Endothelial cell of umbilical vein (primary cell): ENCODE data around the gene TMEM135. TPM values are rescaled to one million over a fixed set of nuclear protein-coding genes. Genes with fewer than 3 reads are reported as not detected.

Experiments
- BruUV-seq: library from RNA; stranded (reverse); fragments of 400-500 nt; replicated peaks from 2 replicates; lab custom pipeline; 2021; lab: Mats Ljungman, UMichigan
- CTCF ChIA-PET: fragments of 300-600, 350-600 bp; sonication (Branson Sonifier 250); formaldehyde crosslinking; loops from one replicate; lab custom pipeline; 2021; ENCODE audit warnings: antibody characterized with exemption, inconsistent platforms; lab: Charles Lee
- POLR2A ChIA-PET: fragments of 300-600, 350-600 bp; sonication (Branson Sonifier 250); formaldehyde crosslinking; loops from one replicate; lab custom pipeline; 2021; ENCODE audit warnings: antibody characterized with exemption, inconsistent platforms; lab: Charles Lee
- DNase-seq: peaks from one replicate; pipeline ENCODE4 v3.0.0-alpha.2; 2011; ENCODE audit warnings: low read depth, low spot score
- FAIRE-seq: peaks from 2 replicates; lab custom pipeline; 2011; peaks lifted over from hg19 to GRCh38; lab: Jason Lieb, UNC
- H2AFZ ChIP-seq: 2 replicates; pipeline ENCODE4 v1.6.0; 2012; ENCODE audit warnings: low read depth, low read length, control low read depth, inconsistent platforms
- H3K27ac ChIP-seq: 2 replicates; pipeline ENCODE4 v1.5.1; 2011; ENCODE audit warnings: low read depth, mild to moderate bottlenecking, control low read depth, low read length, moderate library complexity; ENCODE audit not compliant: insufficient read depth
- H3K27me3 ChIP-seq, 2 experiments: 2 replicates each; pipeline versions ENCODE4 v1.6.0 to v1.6.1; 2011; ENCODE audit warnings: low read length in 2 of 2, mixed read lengths in 1 of 2; ENCODE audit not compliant: control insufficient read depth in 2 of 2, insufficient read depth in 2 of 2
- H3K36me3 ChIP-seq, 2 experiments: 2 replicates in 1 of 2; 3 replicates in 1 of 2; pipeline ENCODE4 v1.5.1; 2011; ENCODE audit warnings: low read length in 2 of 2, mild to moderate bottlenecking in 1 of 2, moderate library complexity in 1 of 2; ENCODE audit not compliant: control insufficient read depth in 2 of 2, insufficient read depth in 2 of 2; ENCODE audit errors: extremely low read depth in 1 of 2
- H3K4me1 ChIP-seq: 3 replicates; pipeline ENCODE4 v1.5.1; 2011; ENCODE audit warnings: mild to moderate bottlenecking, low read length; ENCODE audit not compliant: control insufficient read depth, insufficient read depth; ENCODE audit errors: extremely low read depth
- H3K4me2 ChIP-seq: 2 replicates; pipeline ENCODE4 v1.6.1; 2011; ENCODE audit warnings: low read length, control low read depth, mixed read lengths; ENCODE audit not compliant: insufficient read depth
- H3K4me3 ChIP-seq, 3 experiments: fragments of 200-600 bp in 1 of 3; sonication (generic), shearing (Covaris generic) in 1 of 3; replicated peaks in 1 of 3; 2 replicates each; pipeline ENCODE4 v1.5.1; 2011 to 2016; ENCODE audit warnings: control low read depth in 3 of 3, low read length in 3 of 3, mild to moderate bottlenecking in 2 of 3, inconsistent platforms in 1 of 3, low read depth in 1 of 3, moderate library complexity in 1 of 3; ENCODE audit not compliant: insufficient read depth in 1 of 3
- H3K79me2 ChIP-seq: 2 replicates; pipeline ENCODE4 v1.6.0; 2012; ENCODE audit warnings: low read length, inconsistent platforms; ENCODE audit not compliant: control insufficient read depth, insufficient read depth
- H3K9ac ChIP-seq: replicated peaks from 2 replicates; pipeline ENCODE3; 2011; ENCODE audit warnings: low read length, control low read depth; ENCODE audit not compliant: insufficient read depth; ENCODE audit errors: extremely low read depth
- H3K9me1 ChIP-seq: replicated peaks from 3 replicates; pipeline ENCODE4 v1.6.0; 2011; ENCODE audit warnings: mild to moderate bottlenecking, low read length; ENCODE audit not compliant: control insufficient read depth, insufficient read depth; ENCODE audit errors: extremely low read depth
- H3K9me3 ChIP-seq: replicated peaks from 2 replicates; pipeline ENCODE4 v1.5.1; 2012; ENCODE audit warnings: low read length, inconsistent platforms; ENCODE audit not compliant: control insufficient read depth, insufficient read depth
- H4K20me1 ChIP-seq: replicated peaks from 2 replicates; pipeline ENCODE3; 2011; ENCODE audit warnings: mild to moderate bottlenecking, low read length; ENCODE audit not compliant: control insufficient read depth, insufficient read depth; ENCODE audit errors: extremely low read depth
- CTCF ChIP-seq, 2 donors: IDR thresholded peaks; 1 replicate in 1 of 2; 2 replicates in 1 of 2; pipeline ENCODE4 v1.5.1; 2011; ENCODE audit warnings: low read length in 2 of 2, mild to moderate bottlenecking in 2 of 2, moderate library complexity in 2 of 2, control low read depth in 1 of 2, inconsistent platforms in 1 of 2, low read depth in 1 of 2; ENCODE audit not compliant: insufficient read depth in 1 of 2; ENCODE audit errors: extremely low read depth in 1 of 2
- EZH2 ChIP-seq: IDR thresholded peaks from 2 replicates; pipeline ENCODE4 v1.6.1; 2012; ENCODE audit warnings: borderline replicate concordance, low read depth, mild to moderate bottlenecking, moderate library complexity, low read length, inconsistent platforms; ENCODE audit not compliant: severe bottlenecking
- FOS ChIP-seq: IDR thresholded peaks from 2 replicates; pipeline ENCODE4 v1.6.1; 2011; ENCODE audit warnings: mild to moderate bottlenecking, low read length, moderate library complexity, borderline replicate concordance; ENCODE audit not compliant: insufficient read depth
- GATA2 ChIP-seq: IDR thresholded peaks from 2 replicates; pipeline ENCODE4 v1.7.0; 2011; ENCODE audit warnings: low read depth, mild to moderate bottlenecking, moderate library complexity, mixed read lengths, low read length; ENCODE audit not compliant: insufficient read length, insufficient read depth
- JUN ChIP-seq: IDR thresholded peaks from 2 replicates; pipeline ENCODE4 v1.6.1; 2011; ENCODE audit warnings: borderline replicate concordance, low read depth; ENCODE audit not compliant: insufficient read length, insufficient read depth
- MYC ChIP-seq: IDR thresholded peaks from one replicate; pipeline ENCODE4 v1.6.1; 2011; ENCODE audit warnings: mild to moderate bottlenecking, low read depth, low read length
- POLR2AphosphoS5 ChIP-seq: IDR thresholded peaks from 2 replicates; pipeline ENCODE4 v1.6.1; 2012; ENCODE audit warnings: low read depth, mild to moderate bottlenecking, control low read depth, low read length, moderate library complexity; ENCODE audit not compliant: insufficient read depth
- dilution Hi-C: fragments of 300-500 bp; cut with MboI; formaldehyde crosslinking; loops from one replicate; pipeline ENCODE4 v1.15.0; 2019; ENCODE audit warnings: low sequenced_read_pairs; ENCODE audit not compliant: extremely low pct_ligation_motif_present
- intact Hi-C: fragments of 100-400 bp; cut with micrococcal nuclease; formaldehyde crosslinking; loops from one replicate; pipeline ENCODE4 v1.10.0; 2022
- polyA plus RNA-seq, 4 experiments: library from polyadenylated mRNA; depleted of rRNA in 3 of 4; stranded (reverse) in 3 of 4; unstranded in 1 of 4; fragments of >200 nt; gene quantifications; 2 replicates each; pipeline versions ENCODE4 v1.2.1 to v1.2.3, GENCODE V29; 2011 to 2012; ENCODE audit warnings: missing spikeins in 1 of 4
- total RNA-seq: library from RNA; stranded (reverse); gene quantifications from 2 replicates; pipeline ENCODE4 v1.2.3, GENCODE V29; 2021

TMEM135 gene
- total and polyA plus RNA-seq, 2 donors (not counting 3 experiments of a cell fraction or from before 2014, with no cell fraction given): 12.3 to 33.2 TPM

DNA sequence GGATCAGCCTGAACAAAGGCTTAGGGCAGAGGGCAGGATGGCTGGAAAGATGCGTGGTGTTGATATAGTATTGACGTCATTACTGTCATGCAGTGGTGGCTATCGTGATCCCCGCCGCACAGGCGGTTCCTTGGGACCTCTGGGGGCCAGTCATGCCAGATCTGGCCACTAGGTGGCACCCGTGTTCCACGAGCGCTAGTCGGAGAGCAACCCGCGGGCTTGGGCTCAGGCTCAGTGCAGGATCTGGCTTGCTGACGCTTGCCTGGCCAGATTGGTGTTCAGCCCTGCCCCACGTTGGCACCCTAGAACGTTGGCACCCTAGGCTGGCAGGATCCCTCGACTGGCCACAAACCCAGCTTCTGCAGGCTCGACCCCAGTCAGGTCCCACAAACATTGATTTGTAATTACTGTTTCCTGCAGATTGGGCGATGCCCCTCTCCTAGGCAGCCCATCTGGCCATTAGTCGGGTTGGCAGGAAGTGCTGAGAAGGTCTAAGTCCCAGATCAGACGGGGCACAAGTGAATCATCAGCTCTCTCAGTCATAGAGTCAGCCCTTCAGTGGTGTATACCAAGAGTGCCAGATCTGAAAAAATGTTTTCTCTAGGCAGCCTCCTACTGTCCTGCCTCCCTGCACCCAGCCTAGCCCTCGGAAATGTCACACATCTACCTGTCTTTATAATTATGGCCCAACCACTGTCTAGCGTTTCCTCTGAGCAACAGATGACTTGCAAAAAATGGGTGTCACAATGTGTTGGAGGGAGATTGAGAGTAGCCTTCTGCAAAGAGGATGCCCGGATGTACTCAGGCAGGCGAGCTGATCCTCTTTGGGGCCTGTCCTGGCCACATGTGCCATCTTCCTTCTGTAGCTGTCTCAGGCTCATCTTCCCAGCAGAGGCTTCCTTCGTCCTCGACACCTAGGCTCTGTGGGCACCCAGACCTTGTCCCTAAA is 315.3 kb downstream of the TMEM135 start:
- H3K9ac ChIP-seq: no peak overlapping the region
- no peaks in the 10 kb centered on the region for H3K79me2 ChIP-seq
- ChIA-PET POLR2A (interaction anchor here (1.0 to 2.2 kb wide), 2 partner anchors 16 to 68 kb away, joined by 3 to 11 read pairs; no protein-coding TSS in a partner anchor), CTCF (interaction anchor here (0.6 to 6.3 kb wide), 20 partner anchors 9 to 1534 kb away, joined by 3 to 415 read pairs (median 4); no protein-coding TSS in a partner anchor)
- peaks cover 18% of the 10 kb centered on the region for H3K4me1 ChIP-seq
- no peaks in the 10 kb centered on the region for H3K27me3 ChIP-seq
- FAIRE-seq (peak; percentile 99), DNase-seq (peak; percentile 89)
- H2AFZ ChIP-seq: peak overlapping the region; percentile 73
- peak; percentile 96 to 97 for TF ChIP-seq CTCF (IDR thresholded peaks at IDR 0.05; ENCODE audit: extremely low read depth in 1 of 2, insufficient read depth in 1 of 2, low read depth in 1 of 2, low read length in 2 of 2)
- peak; percentile 44 for TF ChIP-seq JUN
- TF ChIP-seq EZH2: no peak
- peak; percentile 96 for TF ChIP-seq FOS
- TF ChIP-seq GATA2: peak; percentile 82
- TF ChIP-seq MYC: no peak
- TF ChIP-seq POLR2AphosphoS5: peak; percentile 73
- BruUV-seq: no TSS peak
- H4K20me1 ChIP-seq: no peaks in the 10 kb centered on the region
- intact Hi-C loops (loop anchor here (1.0 to 5.0 kb wide), 6 partner anchors 16 to 1191 kb away; no protein-coding TSS in a partner anchor), dilution Hi-C loops (no loop called here)
- H3K9me1 ChIP-seq: no peaks in the 10 kb centered on the region
- H3K4me2 ChIP-seq: peak overlapping the region; percentile 65
- no peaks in the 10 kb centered on the region for H3K36me3 ChIP-seq
- no peak overlapping the region for H3K4me3 ChIP-seq
- H3K9me3 ChIP-seq: no peaks in the 10 kb centered on the region
- peak overlapping the region; percentile 62 for H3K27ac ChIP-seq
